ENCODE measurements around the gene OFD1.

Gene OFD1

GRCh38 chrX:13734278-13735172 is at the start of gene OFD1, which contains the start of gene TRAPPC2:
Gene OFD1 (plus strand): TSS chrX:13734748. CDS start chrX:13735072, 324 bp downstream.
Gene TRAPPC2 (minus strand): TSS chrX:13734620. CDS start chrX:13719963, 14,657 bp downstream.
- FAIRE-seq: peak; percentile 86

DNA sequence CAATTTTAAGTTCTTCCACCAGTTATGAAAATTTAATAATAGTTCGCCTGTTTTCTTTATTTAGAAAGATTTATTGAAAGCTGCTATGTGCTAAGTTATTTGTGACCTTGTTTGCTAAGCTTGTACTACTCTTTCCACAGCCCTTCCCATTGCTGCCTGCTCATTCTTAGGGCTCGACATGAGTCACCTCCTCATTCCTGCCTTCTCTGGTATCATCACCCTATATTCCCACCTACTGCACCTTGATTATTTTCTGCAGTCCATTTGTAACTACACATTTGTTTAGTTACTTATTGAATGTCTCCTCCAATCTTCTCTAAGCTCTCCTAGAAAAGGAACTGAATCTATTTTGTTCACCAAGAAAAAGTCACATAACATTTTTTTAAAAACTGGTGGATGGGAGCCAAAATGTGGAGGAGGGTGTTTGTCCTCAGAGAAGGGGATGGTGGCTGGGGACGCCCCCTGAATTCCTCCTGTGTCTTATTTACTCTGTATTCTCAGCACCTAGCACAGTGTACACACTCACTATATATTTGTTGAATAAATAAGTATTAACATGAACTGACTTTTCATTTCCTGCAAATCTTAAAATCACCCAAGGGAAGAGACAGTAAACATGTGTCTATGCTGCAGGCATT is 49.3 kb upstream of the OFD1 start:
- no peak for FAIRE-seq

DNA sequence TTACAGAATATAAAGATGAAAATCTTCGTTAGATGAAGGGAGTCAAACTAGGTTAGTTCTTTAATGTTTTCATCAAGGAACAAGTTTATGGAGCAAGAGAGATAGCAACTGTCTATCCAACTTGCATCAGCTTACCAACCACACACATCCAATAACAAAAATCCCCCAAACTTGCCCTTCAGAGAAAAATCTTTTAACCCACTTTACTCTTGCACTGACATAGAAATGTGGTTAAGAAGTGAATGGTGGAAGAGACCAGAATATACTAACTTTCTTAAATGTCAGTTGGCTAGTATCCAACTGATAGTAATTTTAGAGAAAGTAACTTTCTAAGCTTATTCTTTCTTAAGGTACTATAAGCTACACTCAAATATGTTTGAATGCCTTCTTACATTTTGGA is 47.3 kb upstream of the OFD1 start:
- no peak for FAIRE-seq

GRCh38 chrX:13688384-13688957 is 46.1 kb upstream of the OFD1 start:
- FAIRE-seq: no peak

- FAIRE-seq: no peak
Observed at GRCh38 chrX:13688958-13689740, 45.4 kb upstream of the OFD1 start, which contains the start of gene RAB9A. Gene RAB9A (plus strand): TSS chrX:13689128. CDS start chrX:13708747, 19,619 bp downstream.

GRCh38 chrX:13689741-13690211 is 44.8 kb upstream of the OFD1 start:
- FAIRE-seq: no peak

DNA sequence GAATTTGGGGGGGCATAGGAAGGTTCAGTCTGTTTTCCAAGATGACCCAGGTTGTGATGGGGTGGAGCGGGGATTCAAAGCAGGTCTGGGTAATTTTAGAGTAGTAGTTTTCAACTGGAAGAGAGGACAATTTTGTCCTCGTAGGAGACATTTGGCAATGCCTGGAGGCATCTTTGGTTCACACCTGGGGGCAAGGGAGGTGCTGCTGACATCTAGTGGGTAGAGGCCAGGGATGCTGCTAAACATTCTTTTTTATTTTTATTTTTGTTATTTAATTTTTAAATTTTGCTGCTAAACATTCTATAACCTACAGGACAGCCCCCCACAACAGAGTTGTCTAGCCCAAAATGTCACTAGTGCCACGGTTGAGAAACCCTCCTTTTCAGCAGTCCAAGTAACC is 43.7 kb upstream of the OFD1 start:
- FAIRE-seq: no peak

DNA sequence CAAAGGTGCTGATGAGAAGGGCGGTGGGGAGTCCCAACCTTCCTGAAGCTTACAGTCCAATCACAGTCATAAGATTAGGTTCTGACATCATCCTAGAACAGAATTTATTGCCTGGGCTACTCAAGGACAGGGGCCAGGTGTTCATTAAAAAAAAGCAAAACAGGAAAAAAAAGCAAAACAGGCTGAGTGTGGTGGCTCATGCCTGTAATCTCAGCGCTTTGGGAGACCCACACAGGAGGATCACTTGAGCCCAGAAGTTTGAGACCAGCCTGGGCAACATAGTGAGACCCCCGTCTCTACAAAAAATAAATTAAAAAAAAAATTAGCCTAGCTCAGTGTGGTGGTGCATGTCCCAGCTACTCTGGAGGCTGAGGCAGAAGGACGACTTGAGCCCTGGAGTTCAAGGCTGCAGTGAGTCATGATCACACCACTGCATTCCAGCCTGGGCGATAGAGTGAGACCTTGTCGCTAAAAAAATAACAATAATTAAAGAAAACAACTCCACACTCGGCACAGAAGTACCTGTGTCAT is 42.6 kb upstream of the OFD1 start:
- no peak for FAIRE-seq

DNA sequence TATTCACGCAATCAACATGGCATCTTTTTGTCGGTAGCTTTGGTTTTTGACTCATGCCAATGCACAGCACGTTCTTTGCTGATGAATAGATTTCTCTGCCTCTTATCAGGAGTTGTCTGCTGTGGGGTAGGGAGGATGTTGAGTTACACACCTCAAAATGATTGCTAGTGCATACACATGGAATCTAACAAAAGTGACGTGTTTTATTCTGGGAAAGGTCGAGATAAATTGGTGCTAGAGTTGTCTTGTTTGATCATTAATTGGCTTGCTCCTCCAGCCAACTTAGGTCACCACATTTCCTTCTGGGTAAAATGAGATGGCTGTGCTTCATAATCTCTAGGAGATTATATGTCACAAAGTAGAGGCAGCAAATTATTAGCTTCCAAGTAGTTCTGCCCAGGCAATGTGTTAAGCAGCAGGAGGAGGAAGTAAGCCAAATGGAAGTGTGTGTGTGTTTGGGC is 41.7 kb upstream of the OFD1 start:
- no peak for FAIRE-seq

GRCh38 chrX:13693341-13693961 is 41.1 kb upstream of the OFD1 start:
- FAIRE-seq: no peak

DNA sequence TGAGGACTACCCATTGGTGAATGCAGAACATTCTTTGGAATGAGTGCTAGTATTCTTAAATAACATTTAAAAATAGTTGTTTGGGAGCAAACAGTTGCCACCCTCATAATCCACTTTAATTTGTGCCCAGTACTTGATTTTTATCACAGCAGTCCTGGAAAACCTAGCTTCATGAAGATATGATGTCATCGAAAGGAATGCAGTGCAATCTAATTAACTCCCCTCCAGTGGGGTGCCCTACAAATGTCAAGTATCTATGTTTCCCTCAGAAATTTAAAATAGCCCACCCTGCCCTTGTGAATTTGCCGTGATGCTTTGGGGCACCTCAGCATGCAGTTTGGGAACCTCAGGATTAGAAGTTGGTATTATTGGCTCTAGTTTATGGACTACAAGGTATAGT is 40.2 kb upstream of the OFD1 start:
- FAIRE-seq: no peak

DNA sequence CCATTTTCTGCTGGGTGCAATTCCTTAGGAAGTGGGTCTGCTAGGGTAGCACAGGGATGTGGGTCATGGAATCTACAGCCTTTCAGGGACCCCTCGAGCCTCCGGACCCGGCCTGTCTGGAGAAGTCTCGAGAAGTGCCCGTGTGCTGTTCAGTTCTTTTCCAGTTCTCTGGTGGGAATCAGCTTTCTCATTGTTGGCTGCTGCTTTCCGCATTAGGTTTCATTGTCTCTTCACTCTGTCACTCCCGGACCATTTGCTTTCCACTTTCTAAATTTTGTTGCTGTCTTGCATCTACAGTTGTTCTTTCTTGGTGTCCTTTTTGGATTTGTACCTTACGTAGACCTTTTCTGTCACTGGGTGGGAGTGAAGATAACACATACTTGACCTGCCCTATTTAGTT is 39.6 kb upstream of the OFD1 start:
- FAIRE-seq: no peak

DNA sequence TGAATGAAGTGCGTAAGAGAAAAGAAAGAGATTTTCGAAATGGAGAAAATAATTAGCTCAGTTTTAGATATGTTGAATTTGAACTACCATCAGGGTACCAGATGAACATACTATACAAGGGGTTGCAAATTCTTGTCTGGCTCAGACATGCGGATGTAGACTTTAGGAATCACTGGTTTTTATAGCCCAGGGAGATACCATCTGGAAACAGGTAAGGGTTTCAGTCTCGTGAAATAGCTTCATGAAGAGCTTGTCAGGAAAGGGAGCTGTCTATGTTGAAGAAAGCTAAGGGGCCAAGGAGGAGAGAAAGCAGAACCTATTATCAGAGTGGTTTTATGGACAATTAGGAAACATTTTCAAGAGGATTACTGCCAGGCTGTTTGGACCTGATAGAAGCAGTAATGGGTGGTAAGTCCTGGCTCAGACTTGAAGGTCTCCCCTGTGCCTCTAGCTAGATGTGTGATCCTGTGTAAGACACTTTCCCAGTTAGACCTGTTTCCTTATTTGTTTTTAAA is 38.9 kb upstream of the OFD1 start:
- no peak for FAIRE-seq

DNA sequence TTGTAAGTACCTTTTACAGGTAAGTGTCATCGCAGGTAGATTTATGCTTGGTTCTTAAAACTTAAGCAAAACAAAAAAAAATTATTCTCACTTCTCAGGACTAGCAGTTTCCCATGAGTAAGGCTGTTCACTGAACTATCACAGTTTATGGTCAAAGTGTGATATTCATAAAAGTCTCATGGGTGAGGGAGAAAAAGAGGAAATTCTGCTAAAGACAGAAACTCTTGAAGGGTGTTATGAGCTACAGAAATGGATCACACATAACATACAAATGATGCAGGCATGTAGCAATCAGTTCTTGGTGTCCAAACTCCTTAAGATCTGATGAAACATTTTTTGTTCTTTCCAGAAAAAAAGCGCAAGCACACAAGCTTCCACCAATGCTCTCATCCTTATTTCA is 37.1 kb upstream of the OFD1 start:
- FAIRE-seq: no peak

DNA sequence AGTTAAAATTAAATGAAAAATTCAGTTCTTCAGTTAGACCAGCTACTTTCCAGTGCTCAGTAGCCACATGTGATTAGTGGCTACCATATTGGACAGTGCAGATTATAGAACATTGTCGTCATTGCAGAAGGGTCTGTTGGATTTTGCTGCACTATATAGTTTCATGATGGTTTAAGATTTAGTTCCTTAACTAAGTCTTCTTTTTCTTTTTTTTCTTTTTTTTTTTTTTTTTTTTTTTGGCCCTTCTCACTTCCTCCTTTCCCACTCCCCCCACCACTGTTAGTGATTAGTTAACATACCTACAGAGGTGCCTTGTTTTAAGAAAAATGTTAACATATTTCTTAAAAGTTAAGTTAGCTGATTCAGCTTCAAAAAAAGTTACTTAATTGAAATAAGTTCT is 36.6 kb upstream of the OFD1 start:
- no peak for FAIRE-seq

DNA sequence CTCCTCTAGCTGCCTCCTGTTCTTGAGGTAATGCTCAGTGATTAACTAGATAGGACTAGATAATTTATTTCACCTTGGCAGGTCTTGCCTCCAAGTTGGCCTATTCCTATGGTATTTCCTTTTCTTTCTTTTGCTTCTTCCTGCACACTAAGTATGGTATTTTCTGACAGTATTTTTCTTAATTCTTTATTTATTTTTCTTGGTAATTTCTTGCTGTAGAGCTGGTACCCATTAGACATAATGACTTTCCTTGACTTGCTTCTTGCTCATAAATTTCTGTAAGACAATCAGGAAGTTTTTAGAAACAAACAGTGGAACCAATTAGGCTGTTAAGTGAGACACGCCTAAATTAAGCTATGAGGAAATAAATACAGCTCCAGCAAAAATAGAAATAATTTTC is 36.1 kb upstream of the OFD1 start:
- FAIRE-seq: no peak

DNA sequence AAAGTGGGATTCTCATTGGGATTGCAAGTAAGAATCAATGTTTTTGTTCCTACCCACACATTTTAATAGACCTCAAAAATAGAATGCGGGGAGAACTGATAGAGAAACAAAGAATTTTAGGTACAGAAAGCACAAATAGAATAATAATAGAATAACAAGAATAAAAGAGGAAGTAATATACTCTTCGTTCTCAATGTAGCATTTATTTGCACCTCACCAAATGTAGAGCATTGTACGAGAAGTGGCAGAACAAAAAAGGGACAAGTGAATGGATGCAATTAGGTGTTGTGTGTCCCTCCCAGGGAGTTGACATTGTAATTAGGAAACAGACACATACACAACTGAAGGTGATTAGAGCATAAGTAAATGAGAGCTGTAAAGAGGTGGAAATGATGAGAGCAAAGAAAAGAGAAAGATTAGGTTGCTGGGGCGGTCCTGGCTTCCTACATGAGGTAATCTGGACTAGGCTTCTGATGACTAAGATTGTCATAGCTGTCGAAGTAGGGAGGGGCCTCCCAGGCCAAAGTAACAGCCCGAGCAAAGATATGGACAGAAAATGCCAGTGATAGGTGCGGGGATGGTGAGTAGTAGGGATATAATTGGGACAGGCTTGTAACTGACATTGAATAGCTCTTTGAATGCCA is 35.2 kb upstream of the OFD1 start:
- no peak for FAIRE-seq

GRCh38 chrX:13700380-13700779 is 34.2 kb upstream of the OFD1 start:
- no peak for FAIRE-seq

DNA sequence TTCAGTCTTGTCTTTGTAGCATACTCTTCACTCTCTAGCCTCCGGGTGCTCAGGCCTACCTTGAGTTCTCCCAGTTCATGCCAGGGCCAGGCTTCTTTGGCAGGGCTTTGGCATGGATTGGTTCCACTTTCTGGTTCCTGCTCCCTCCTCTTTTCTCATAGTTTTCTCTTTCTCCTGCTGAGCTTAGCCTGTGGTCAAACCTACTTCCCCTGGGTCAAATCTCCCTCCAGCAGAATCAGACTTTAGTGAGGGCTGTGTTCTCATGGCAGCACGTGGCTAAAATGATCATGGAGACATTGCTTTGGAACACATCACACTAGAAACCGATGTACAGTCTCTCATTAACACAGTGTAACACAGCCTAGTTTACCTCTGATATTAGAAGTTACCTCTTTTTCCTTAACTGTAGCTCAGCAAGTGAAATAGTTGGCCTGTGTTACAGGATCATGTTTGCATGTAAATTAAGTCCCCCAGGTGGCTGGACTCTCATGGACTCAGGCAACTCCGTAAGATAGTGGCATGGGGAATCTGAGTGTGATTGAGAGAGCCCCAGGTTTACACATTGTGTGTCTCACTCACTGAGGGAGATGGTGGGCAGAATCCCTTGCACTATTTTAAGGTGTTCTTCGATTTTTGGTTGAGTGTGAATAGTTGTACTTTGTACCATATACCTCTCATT is 32.3 kb upstream of the OFD1 start:
- no peak for FAIRE-seq

- no peak for FAIRE-seq
Observed at GRCh38 chrX:13703135-13703534, 31.4 kb upstream of the OFD1 start.

- no peak for FAIRE-seq
Observed at GRCh38 chrX:13703589-13703988, 31.0 kb upstream of the OFD1 start.
